ENCODE results near the gene TMEM81.

DNA sequence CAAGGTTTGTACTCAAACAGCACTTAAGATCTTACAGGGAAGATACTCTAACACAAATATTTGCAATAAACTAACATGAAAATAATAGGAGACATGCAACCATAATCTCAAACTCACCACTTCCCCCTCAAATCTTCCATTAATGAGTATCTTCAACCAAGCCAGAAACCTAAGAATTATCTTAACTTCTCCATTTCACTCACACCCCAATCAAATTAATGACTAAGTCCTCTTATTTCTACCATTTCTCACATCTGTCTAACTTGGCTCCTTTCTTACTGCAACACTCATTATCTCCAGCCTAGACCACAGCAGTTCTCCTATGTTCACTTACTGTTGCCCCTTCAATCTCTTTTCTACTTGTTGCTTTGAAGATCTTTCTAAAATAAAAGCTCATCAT, 27.1 kb upstream of the TMEM81 start:
- TF ChIP-seq HEYL (CRISPR knock-in tag; IDR thresholded peaks at IDR 0.05) (no peak), RAD21 (conservative IDR thresholded peaks at IDR 0.05 in 1 of 2, IDR thresholded peaks at IDR 0.05 in 1 of 2) (no peak), POLR2A (IDR thresholded peaks at IDR 0.05; ENCODE audit: low read length) (no peak), EP300 (IDR thresholded peaks at IDR 0.05) (no peak), RCOR1 (IDR thresholded peaks at IDR 0.05; ENCODE audit: low read depth, low read length) (no peak)
- TF ChIP-seq, protein P1, sequence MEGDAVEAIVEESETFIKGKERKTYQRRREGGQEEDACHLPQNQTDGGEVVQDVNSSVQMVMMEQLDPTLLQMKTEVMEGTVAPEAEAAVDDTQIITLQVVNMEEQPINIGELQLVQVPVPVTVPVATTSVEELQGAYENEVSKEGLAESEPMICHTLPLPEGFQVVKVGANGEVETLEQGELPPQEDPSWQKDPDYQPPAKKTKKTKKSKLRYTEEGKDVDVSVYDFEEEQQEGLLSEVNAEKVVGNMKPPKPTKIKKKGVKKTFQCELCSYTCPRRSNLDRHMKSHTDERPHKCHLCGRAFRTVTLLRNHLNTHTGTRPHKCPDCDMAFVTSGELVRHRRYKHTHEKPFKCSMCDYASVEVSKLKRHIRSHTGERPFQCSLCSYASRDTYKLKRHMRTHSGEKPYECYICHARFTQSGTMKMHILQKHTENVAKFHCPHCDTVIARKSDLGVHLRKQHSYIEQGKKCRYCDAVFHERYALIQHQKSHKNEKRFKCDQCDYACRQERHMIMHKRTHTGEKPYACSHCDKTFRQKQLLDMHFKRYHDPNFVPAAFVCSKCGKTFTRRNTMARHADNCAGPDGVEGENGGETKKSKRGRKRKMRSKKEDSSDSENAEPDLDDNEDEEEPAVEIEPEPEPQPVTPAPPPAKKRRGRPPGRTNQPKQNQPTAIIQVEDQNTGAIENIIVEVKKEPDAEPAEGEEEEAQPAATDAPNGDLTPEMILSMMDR (IDR thresholded peaks at IDR 0.05): no peak

Measured in A549 (cell line).